Measurements from ENCODE around the gene PDZK1IP1.
"Not testable (repeated sequence)": the region's sequence is repeated elsewhere in the genome, so short reads cannot be mapped to it uniquely, and the experiment has no call there.

PDZK1IP1 gene

DNA sequence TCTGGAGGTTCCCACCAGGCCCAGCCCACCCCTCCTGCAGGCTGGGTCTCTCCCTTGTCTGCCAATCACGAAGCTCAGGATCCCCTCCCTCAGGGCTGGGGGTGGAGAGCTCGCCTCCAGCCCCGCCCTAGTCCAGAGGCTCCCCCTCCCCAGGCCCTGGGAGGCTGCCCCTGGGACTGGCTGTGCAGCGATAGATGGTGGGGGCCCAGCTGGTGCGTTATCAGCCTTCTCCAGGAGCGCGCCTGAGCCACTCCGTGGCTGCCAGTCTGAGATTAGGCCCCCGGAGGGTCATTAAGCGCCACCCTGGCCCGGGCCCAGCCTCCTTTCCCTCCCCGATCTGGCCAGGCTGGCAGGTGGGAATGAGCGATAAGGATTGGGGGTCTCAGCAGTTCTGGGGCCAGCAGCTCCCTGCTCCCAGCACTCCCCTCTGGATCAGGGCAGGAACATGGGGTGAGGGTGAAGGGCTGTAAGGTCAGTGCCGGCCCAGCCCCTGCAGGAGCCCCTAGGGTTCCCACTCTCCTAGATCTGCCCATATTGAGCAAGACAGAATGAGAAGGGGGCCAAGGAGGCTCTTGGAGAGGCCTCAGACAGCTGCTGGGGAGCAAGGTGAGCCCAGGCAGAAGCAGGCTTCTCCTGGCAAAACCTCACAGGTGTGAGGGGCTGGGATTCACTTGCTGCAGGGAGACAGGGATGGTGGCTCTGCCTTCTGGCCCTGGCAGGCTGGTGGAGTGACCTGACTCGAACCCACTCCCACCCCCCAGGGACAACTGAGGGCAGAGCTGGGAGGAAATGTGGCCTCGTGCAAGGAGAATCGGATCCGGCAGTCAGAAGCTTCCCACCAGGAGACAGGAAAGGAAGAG lies 8.5 kb downstream of the PDZK1IP1 start:
- no peak for DNase-seq (ENCODE audit: low read depth)

DNA sequence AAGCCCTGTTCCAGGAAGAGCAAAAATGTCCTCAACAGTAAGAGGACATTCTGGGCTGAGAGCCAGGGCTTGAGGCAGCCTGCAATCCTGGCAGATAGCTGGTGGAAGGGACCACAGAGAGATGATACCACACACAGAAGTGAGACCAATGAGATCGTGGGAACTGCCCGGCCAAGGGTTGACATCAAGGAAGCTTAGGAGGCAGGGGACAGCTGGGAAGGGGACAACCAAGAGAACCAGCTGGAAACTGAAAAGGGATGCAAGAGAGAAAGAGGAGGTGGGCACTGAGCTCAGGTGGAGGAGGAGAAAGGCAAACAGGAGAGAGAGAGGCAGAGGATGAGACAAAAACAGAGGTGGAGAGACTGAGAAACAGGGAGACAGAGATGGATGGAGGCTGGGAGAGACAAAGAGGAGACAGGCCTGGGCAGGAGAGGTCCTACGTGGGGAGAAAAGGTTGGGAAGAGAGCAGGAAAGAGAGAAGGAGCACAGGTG lies 9.2 kb downstream of the PDZK1IP1 start:
- DNase-seq (ENCODE audit: low read depth) = no peak

GRCh38 chr1:47179988-47180563 lies 9.8 kb downstream of the PDZK1IP1 start:
- no peak for DNase-seq (ENCODE audit: low read depth)

DNA sequence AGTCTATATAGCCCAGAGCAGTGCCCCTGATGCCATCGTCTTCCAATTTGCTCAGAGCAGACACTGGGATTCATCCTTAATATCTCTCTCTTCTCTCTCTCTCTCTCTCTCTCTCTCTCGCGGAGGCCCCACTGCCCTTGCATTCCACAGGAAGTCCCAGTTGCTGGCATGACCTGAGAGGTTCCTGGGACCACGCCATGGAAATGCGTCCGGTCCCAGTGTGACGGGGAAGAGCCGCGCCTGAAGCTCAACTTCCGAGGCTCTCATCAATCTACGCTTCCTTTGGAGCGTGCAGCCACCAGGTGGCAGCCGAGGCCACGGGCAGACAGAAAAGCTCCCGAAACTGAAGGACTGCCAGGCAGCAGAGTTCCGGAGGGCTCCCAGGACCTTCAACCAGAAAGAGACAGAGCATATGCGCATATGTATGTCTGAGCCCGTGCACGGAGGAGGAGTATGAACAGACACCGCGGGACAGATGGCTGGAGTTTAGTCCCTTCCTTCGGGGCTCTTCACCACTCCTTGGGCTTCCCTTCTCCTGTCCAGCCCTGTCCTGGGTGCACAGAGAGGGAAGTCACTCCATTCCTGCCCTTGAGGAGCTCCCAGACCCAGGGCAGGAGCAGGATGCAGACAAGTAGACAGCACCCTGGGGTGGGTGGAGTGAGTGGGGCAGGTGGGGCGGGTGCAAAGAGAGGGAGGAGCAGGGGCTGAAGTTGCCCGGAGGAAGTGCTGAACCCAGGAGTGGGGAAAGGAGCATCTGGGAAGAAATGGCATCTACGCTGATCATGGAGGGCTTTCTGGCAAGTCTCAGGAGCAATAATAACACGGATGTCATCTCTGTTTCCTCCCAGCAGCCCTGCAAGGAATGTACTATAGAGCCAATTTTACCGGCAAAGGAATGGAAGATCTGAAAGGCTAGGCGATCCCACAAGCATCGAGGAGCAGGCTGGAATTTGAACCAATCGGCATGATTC lies 10.5 kb downstream of the PDZK1IP1 start:
- peak; percentile 39 for DNase-seq (ENCODE audit: low read depth)

DNA sequence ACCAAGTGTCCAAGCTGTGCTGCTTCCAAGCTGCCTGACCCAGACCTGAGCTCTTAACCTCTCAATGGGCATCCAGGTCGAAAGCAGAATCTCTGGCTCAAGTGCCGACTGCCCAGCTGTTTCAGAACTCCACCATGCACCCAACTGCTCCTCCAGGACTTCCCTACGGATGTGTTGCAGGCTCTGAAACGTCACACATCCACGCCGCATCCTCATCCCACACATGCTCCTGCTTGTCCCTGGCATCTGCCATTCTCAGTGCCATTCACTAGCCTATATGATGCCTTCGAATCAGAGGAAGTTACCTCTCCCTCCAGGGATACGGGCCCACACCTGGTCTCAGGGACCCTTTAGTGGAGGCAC lies 11.2 kb downstream of the PDZK1IP1 start:
- DNase-seq (ENCODE audit: low read depth) = no peak

- DNase-seq (ENCODE audit: low read depth) = no peak
These were observed 11.8 kb downstream of the PDZK1IP1 start for GRCh38 chr1:47178020-47178419.

DNA sequence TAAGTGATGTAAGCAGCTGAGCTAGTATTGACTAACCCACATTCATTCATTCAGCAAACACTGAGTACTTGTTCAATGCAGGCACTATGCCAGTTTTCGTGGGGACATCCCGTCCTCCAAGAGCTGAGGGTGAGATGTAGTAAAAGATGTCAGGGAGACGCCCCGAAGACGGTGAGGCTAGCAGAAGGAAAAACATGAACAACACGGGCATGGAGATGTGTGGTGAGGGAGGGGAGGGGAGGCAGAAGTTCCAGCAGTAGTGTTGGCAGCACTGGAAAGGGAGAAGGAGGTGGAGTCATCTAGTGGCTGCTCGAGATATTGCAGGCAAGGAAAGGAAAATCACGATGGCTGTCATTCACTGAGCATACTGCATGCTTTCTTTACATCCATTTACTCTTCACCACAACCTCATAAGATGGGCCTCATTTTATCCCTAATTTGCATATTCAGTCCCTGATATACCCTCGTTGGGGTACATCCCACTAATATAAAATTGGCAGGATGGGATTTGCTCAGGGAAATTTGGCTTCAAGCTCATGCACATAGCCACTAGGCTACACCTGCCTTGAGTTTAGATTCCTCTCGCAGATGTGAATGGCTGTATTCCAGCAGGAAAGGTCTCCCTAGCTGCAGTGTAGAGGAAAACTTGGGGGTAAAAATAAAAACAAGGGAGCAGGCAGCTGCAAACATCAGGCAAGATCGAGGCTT lies 14.5 kb downstream of the PDZK1IP1 start:
- peak; percentile 20 for DNase-seq (ENCODE audit: low read depth)

- no peak for DNase-seq (ENCODE audit: low read depth)
These were observed 15.2 kb downstream of the PDZK1IP1 start for GRCh38 chr1:47174656-47175020.

DNA sequence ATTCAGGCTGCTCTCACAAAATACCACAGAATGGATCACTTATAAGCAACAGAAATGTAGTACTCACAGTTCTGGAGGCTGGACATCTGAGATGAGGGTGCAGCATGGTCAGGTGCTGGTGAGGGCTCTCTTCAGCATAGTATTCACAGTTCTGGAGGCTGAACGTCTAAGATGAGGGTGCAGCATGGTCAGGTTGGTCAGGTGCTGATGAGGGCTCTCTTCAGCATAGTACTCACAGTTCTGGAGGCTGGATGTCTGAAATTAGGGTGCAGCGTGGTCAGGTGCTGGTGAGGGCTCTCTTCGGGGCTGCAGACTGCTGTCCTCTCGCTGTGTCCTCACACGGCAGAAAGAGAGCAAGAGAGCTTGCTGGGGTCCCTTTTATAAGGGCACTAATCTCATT lies 17.1 kb downstream of the PDZK1IP1 start:
- no peak for DNase-seq (ENCODE audit: low read depth)

DNA sequence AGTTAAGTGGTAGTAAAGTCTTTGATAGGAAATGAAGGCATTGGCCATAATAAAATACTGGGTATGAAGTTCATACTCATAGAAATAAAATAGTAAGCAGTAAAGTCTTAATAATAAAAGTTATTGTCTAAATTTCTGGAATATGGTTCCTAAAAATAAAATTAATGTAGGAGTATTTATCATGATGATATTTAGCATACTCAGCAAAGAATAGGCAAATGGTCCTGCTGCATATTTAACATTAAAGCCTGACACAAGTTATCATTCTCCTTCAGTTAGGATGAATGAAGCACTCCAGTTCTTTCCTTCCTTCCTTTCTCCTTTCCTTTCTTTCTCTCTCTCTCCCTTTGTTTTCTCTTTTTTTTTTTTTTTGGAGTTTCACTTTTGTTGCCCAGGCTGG lies 25.3 kb downstream of the PDZK1IP1 start:
- no peak for DNase-seq (ENCODE audit: low read depth)

- no peak for DNase-seq (ENCODE audit: low read depth)
These were observed 28.4 kb downstream of the PDZK1IP1 start for GRCh38 chr1:47161298-47162040.

DNA sequence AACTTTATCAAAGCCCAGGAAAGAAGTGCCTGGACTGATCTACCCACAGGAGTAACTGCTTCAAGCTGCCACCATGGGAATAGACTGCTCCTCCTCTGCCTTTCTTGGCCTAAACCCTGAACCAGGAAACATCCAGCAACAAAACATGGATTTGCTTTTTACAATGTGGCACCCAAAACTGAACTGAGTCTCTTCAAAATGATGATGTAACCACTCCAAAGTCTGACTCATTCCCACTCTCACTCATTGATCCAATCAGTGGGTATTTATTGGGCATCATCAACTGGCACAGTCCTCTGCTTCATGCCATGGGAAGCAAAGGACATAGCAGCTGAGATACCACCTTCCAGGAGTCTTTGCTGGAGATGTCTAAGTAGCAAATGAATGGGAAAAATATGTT lies 29.1 kb downstream of the PDZK1IP1 start:
- DNase-seq (ENCODE audit: low read depth) = no peak

DNA sequence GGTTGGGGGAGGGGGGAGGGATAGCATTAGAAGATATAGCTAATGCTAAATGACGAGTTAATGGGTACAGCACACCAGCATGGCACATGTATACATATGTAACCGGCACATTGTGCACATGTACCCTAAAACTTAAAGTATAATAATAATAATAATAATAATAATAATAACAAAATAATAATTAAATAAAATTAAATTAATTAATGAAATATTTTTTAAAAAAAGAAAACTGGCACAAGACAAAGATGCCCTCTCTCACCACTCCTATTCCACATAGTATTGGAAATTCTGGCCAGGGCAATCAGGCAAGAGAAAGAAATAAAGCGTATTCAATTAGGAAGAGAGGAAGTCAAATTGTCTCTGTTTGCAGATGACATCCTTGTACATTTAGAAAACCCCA lies 31.9 kb downstream of the PDZK1IP1 start:
- DNase-seq (ENCODE audit: low read depth) = not testable (repeated sequence)

GRCh38 chr1:47156457-47156856 lies 33.4 kb downstream of the PDZK1IP1 start:
- not testable (repeated sequence) for DNase-seq (ENCODE audit: low read depth)

GRCh38 chr1:47149162-47149561 lies 40.7 kb downstream of the PDZK1IP1 start:
- not testable (repeated sequence) for DNase-seq (ENCODE audit: low read depth)

- no peak for DNase-seq (ENCODE audit: low read depth)
These were observed 42.6 kb downstream of the PDZK1IP1 start for GRCh38 chr1:47147047-47147785.

DNA sequence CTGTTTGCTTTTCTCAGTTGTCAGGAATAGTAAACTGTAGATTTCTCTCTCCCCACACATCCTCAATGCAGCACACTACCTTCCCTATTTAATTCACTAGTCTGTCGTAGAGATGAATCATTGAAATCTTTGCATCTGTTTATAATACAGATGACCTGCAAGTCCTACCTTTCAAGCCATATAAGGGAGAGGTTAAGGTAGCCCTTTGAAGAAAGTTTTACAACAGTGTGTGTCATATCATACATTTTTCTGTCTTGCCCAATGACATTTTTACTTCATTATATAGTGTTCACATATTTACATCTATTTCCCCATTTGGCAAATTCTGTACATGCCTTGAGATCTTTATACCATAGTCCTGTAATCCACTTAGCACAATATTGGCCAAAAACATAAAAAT lies 43.3 kb downstream of the PDZK1IP1 start:
- not testable (repeated sequence) for DNase-seq (ENCODE audit: low read depth)

DNA sequence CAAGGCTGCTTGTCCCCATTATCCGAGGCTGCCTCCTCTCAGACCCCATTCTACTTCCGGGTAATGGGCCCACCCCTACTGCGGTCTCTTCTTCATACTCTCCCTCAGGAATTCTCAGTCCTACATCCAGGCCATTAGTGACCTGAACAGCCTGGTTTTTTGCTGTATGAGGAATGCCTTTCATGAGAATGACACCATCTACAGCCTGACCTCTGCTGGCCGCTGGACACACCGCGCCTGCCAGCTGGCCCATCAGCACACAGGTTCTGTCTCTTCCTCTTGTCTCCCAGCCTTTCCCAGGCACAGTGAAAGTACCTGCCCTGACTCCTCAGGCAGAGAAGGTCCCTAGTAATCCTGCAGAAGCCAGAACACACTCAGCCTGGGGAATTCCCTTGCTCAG lies 46.2 kb downstream of the PDZK1IP1 start:
- not testable (repeated sequence) for DNase-seq (ENCODE audit: low read depth)

DNA sequence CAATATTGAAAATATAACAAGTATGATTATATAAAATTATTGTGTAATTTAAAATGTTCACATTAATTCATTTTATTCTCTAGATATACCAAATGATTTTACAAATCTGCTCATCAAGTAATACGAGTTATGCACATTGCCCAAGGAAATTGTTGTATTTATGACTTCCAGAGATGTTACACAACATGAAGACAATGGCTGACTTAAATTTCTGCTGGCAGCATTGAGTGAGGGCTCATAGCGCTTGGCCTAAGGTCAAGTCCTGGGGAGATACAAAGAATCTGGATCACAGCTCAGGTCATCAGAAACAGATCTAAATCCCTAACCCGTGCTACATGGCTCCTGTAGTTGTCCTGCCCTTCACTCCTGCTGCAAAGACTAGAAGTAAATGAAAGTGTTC lies 49.5 kb downstream of the PDZK1IP1 start:
- not testable (repeated sequence) for DNase-seq (ENCODE audit: low read depth)

DNA sequence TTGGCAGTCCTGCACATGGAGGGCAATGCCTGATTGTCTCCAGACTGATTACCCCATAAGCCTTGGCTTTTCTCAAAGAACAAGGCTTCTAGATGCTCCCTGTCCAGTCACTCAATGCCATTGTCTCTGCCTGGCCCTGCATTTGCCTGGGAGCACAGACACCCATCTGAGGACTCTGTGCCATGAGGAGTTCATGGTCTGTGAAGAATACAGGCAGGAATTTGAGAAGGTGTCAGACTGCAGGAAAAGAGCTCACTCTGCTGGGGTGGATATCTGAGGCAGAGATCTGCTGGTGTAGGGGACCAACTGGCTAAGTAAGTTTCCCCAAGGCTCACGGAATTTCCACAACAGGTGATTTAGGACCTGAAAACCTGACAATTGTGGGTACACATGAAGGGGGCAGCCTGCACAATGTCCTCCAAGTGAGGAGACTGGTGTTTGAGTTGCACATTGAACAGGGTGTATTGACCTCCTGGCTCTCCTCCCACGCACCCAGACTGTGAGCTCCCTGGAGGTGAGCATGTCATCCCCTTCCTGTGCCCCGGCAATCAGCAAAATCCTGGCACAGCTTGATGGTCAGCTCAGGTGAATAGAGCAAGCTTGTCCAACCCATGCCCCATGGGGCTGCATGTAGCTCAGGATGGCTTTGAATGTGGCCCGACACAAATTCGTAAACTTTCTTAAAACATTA lies 51.8 kb downstream of the PDZK1IP1 start:
- DNase-seq (ENCODE audit: low read depth) = no peak

All from stimulated activated CD8-positive, alpha-beta memory T cell treated with anti-CD3 and anti-CD28 coated beads, Interleukin-15, amount 100 ng/mL, for 1 hour (primary cell).